Erythroblast (primary cell): ENCODE measurements around the gene MTA2.

Source experiments
- DNase-seq, 2 experiments: peaks; one replicate each; lab custom pipeline; 2025; lab: John Stamatoyannopoulos, UW
- GATA1 ChIP-seq: IDR thresholded peaks from 2 replicates; pipeline ENCODE4 v1.6.1; 2011; ENCODE audit warnings: low read depth, mild to moderate bottlenecking, control low read depth, low read length, moderate library complexity
- POLR2A ChIP-seq: IDR thresholded peaks from 2 replicates; pipeline ENCODE4 v1.6.1; 2011; ENCODE audit warnings: mild to moderate bottlenecking, low read length

The MTA2 gene

GRCh38 chr11:62605902-62606301 lies 4.2 kb upstream of the MTA2 start:
- DNase-seq = no peak
- TF ChIP-seq POLR2A = no peak
- no peak for TF ChIP-seq GATA1

- TF ChIP-seq POLR2A (no peak), GATA1 (no peak)
- no peak for DNase-seq
Observed at GRCh38 chr11:62605467-62605866, 3.8 kb upstream of the MTA2 start.

GRCh38 chr11:62604460-62605120 lies 2.9 kb upstream of the MTA2 start:
- TF ChIP-seq GATA1 = no peak
- TF ChIP-seq POLR2A = no peak
- DNase-seq = no peak

DNA sequence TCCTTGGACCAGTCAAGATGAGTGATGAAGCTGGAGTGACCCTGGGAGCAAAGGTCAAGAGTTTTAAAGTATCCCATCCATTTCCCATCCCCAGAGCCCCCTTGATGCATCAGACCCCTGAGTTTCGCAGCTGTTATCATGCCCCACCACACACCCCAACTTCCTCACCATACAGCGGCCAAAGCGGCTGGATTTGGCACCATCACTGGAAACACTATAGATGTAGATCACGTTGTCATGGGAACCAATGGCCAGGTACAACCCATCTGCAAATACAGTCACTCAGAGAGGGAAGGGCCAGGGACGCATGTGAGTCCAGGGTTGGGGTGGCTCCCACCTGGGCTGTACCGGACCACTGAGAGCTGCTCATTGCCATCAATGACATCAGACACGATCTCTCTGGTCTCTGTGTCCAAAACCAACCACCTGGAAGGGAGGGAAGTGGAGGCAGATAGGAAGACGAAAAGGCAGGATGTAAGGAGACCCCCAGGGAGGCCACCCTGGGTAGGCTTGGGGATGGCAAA lies 2.2 kb upstream of the MTA2 start:
- peak in 1 of 2 experiments; percentile 48 for DNase-seq
- TF ChIP-seq GATA1 = no peak
- no peak for TF ChIP-seq POLR2A

DNA sequence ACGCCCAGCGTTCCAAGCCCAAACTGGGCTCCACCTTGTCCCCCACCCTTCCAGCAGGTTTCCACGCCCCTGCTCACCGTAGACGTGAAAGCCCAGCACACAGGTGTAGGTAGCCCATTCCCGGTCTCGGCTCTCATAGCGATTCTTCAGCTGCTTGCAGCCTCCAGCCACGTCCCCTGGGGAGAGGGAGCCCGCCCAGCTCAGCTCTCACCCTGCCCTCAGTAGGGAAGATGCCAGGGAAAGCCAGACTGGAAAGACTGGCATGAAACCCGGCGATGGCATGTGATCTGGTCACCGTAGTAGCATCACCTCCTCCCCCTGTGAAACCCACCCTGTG lies 1.4 kb upstream of the MTA2 start:
- DNase-seq = no peak
- TF ChIP-seq POLR2A (no peak), GATA1 (no peak)

GRCh38 chr11:62602141-62603071 lies 741 bp upstream of the MTA2 start:
- DNase-seq = peak; percentile 72 to 75
- TF ChIP-seq POLR2A (no peak), GATA1 (no peak)

- TF ChIP-seq POLR2A = no peak
- TF ChIP-seq GATA1 = no peak
- DNase-seq = peak in 1 of 2 experiments; percentile 67
Observed at GRCh38 chr11:62601122-62601371, 618 bp downstream of the MTA2 start.

DNA sequence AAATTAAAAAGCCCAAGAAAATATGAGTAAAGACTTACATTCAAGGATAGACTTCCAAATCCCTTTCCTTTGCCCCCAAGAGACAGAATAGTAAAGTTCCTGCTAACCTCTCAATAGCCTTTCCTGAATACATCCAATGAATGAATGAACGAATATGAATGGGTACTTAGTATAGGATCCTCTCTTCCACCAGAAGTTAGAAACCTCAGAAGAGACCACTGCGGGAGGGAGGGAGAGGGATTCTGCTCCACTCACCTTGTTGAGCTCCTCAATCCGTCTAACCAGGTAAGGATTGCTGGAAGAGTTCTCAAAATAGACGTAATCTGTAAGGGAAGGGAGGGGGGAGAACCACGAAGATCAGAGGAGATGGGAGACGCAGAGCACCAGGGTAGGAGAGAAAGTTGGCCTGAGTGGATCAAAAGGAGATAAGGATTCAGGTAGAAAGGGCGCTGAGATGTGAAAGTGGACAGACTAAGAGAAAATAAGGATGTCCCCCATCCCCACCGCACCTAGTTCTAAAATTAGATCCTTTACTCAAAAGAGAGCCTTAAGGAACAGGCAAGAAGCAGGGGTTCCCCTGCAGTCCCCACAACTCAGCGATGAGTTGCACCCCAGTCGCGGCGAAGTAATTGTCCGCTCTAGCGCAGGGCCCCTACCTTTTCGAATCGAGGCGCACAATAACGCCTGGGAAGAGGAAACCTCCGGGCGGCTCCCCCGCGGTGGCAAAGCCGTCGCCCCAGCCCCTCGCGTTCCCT lies 1.1 kb downstream of the MTA2 start:
- no peak for TF ChIP-seq POLR2A
- no peak for TF ChIP-seq GATA1
- peak; percentile 67 to 78 for DNase-seq

- peak; percentile 46 to 58 for DNase-seq
- TF ChIP-seq POLR2A = no peak
- TF ChIP-seq GATA1 = no peak
Observed at GRCh38 chr11:62599901-62600300, 1.8 kb downstream of the MTA2 start.

DNA sequence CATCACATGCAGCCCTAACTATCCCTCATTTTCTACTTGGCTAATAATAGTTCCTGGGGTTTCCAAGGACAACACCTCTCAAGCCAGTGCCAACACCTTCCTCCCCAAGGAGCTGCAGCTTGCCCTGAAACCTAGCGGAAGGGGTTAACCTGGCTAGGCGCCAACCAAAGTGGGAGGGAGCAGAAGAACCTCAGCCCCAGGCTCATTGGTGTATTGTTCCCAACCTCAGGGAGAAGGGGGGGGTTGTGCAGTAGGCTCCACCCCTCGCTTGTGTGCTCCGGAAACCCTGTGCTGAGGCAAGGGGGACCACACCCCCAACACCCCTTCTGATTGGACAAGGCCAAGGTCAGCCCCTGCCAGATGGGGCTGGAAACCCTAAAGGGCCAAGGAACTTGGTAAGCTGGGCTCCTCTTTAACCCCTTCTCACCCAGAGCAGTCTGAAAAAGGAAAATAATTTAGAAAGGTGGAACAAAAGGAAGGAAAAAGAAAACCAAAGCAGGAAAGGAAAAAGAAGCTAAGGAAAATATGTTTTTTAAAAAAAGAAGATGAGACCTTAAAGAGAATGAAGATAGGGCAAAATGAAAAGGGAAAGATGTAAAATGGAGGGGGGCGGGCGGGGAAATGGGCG lies 2.5 kb downstream of the MTA2 start:
- TF ChIP-seq GATA1 (no peak), POLR2A (peak; percentile 22)
- DNase-seq = peak; percentile 96 to 99

DNA sequence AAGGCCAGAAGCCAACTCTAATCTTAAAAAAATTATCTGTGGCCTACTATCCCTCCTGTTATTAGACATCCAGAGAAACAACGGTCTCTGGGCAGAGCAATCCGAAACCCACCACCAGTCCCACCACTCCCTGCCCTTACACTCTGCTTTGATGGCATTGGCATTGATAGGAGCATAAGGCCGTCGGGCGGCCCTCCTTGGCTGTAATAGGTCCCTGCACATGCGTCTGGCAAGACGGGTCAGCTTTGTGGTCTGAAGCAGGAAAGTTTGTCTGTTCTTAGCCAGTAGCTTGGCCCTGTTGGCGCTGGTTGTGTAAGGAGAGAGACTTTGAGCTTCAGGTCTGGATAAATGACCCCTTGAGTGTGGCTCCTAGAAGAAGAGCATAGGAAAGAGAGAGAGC lies 6.5 kb downstream of the MTA2 start:
- no peak for DNase-seq
- TF ChIP-seq POLR2A = no peak
- no peak for TF ChIP-seq GATA1

- no peak for TF ChIP-seq GATA1
- no peak for TF ChIP-seq POLR2A
- DNase-seq = peak; percentile 88 to 90
Observed at GRCh38 chr11:62593434-62594044, 8.1 kb downstream of the MTA2 start.

DNA sequence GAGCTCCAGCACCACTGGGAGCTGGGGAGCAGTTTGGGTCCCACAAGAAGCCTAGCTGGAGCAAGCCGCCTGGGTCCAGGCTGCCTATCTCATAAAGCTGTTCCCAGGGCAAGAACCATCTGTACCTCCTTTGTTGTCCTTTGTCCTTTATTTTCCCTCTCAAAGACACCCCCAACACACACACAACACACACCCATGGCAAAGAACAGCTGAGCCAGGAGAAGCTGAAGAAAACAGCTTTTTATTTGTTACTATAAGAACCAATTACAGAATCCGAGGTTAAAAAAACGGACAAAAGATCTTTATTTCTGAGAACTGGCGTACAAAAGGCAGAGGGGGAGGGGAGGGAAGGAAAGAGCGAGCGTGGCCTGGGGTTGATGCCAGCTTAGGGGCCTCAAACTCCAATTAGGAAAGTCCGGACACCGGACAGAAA lies 8.7 kb downstream of the MTA2 start:
- TF ChIP-seq POLR2A (no peak), GATA1 (no peak)
- DNase-seq = no peak
